ENCODE measurements around the gene ATP5PO.

GRCh38 chr21:33951276-33952178, 35.9 kb upstream of the ATP5PO start:
- TF ChIP-seq CTCF (IDR thresholded peaks at IDR 0.05; ENCODE audit: poor library complexity) (no peak), EZH2phosphoT487 (IDR thresholded peaks at IDR 0.05; ENCODE audit: low read depth, severe bottlenecking, unreplicated experiment) (no peak)

All from hepatocyte (in vitro differentiated cells).